Loucy (cell line): ENCODE results near the gene CACNA1D.

Source experiments
- H2AFZ ChIP-seq: fragments of 200-600 bp; sonication (generic); 2 replicates; pipeline ENCODE4 v1.6.0; 2016; ENCODE audit warnings: antibody characterized with exemption, mild to moderate bottlenecking, low read length, moderate library complexity
- H3F3A ChIP-seq: fragments of 200-600 bp; 2 replicates; pipeline ENCODE4 v1.6.0; 2016; ENCODE audit warnings: antibody characterized with exemption, low read depth, mild to moderate bottlenecking
- H3K27me3 ChIP-seq: fragments of 200-600 bp; sonication (generic); 2 replicates; pipeline ENCODE4 v1.6.1; 2014; ENCODE audit warnings: low read length, mild to moderate bottlenecking; ENCODE audit not compliant: insufficient read depth, poor library complexity, severe bottlenecking
- H3K36me3 ChIP-seq: fragments of 200-600 bp; sonication (generic); 2 replicates; pipeline ENCODE4 v1.6.1; 2016; ENCODE audit warnings: low read length; ENCODE audit not compliant: insufficient read depth
- H3K4me1 ChIP-seq: fragments of 200-600 bp; sonication (generic); 2 replicates; pipeline ENCODE4 v1.5.1; 2014; ENCODE audit warnings: low read length, mild to moderate bottlenecking; ENCODE audit not compliant: insufficient read depth, poor library complexity, severe bottlenecking
- H3K4me2 ChIP-seq: fragments of 200-600 bp; sonication (generic); 2 replicates; pipeline ENCODE4 v1.6.0; 2014; ENCODE audit warnings: antibody characterized with exemption, low read length, low read depth, mild to moderate bottlenecking; ENCODE audit not compliant: poor library complexity, severe bottlenecking
- H3K4me3 ChIP-seq: fragments of 200-600 bp; sonication (generic); 2 replicates; pipeline ENCODE4 v1.5.1; 2014; ENCODE audit warnings: low read length, mild to moderate bottlenecking, mixed read lengths; ENCODE audit not compliant: poor library complexity, severe bottlenecking
- H3K79me2 ChIP-seq: fragments of 200-600 bp; sonication (generic); 2 replicates; pipeline ENCODE4 v1.6.1; 2014; ENCODE audit warnings: low read length; ENCODE audit not compliant: insufficient read depth
- H3K9ac ChIP-seq: fragments of 200-600 bp; sonication (generic); 2 replicates; pipeline ENCODE4 v1.6.0; 2014; ENCODE audit warnings: mild to moderate bottlenecking, low read depth, low read length, moderate library complexity; ENCODE audit not compliant: poor library complexity, severe bottlenecking
- H3K9me2 ChIP-seq: fragments of 200-600 bp; sonication (generic); replicated peaks from 2 replicates; pipeline ENCODE4 v1.6.1; 2016; ENCODE audit warnings: low read depth, low read length, mixed read lengths
- H3K9me3 ChIP-seq: fragments of 200-600 bp; sonication (generic); 2 replicates; pipeline ENCODE4 v1.6.1; 2014; ENCODE audit warnings: mild to moderate bottlenecking, antibody characterized with exemption, low read length, low read depth; ENCODE audit not compliant: insufficient read depth
- H4K20me1 ChIP-seq: fragments of 200-600 bp; sonication (generic); 2 replicates; pipeline ENCODE4 v1.6.0; 2014; ENCODE audit warnings: antibody characterized with exemption, low read length, mild to moderate bottlenecking; ENCODE audit not compliant: insufficient read depth, poor library complexity, severe bottlenecking
- EZH2phosphoT487 ChIP-seq: fragments of 200-600 bp; IDR thresholded peaks from 2 replicates; pipeline ENCODE4 v1.6.1; 2018; ENCODE audit warnings: antibody characterized with exemption, mild to moderate bottlenecking, moderate library complexity, borderline replicate concordance
- TF ChIP-seq, protein P1 (sequence below): fragments of 200-600 bp; sonication (generic); conservative IDR thresholded peaks from 2 replicates; pipeline ENCODE4 v1.5.1; 2014; ENCODE audit warnings: mild to moderate bottlenecking, antibody characterized with exemption, low read length

The CACNA1D gene

GRCh38 chr3:53815067-53815466 is 320.7 kb downstream of the CACNA1D start:
- Histone ChIP-seq H3K4me1 (no peaks in the 10 kb centered on the region), H3K9me2 (no peaks in the 10 kb centered on the region), H3K27me3 (no peaks in the 10 kb centered on the region), H3K9ac (no peak overlapping the region), H3K36me3 (no peaks in the 10 kb centered on the region), H3K4me2 (no peak overlapping the region), H3K79me2 (no peaks in the 10 kb centered on the region), H3K4me3 (no peak overlapping the region), H4K20me1 (no peaks in the 10 kb centered on the region), H3K9me3 (no peaks in the 10 kb centered on the region), H2AFZ (no peak overlapping the region), H3F3A (no peaks in the 10 kb centered on the region)
- TF ChIP-seq, protein P1, sequence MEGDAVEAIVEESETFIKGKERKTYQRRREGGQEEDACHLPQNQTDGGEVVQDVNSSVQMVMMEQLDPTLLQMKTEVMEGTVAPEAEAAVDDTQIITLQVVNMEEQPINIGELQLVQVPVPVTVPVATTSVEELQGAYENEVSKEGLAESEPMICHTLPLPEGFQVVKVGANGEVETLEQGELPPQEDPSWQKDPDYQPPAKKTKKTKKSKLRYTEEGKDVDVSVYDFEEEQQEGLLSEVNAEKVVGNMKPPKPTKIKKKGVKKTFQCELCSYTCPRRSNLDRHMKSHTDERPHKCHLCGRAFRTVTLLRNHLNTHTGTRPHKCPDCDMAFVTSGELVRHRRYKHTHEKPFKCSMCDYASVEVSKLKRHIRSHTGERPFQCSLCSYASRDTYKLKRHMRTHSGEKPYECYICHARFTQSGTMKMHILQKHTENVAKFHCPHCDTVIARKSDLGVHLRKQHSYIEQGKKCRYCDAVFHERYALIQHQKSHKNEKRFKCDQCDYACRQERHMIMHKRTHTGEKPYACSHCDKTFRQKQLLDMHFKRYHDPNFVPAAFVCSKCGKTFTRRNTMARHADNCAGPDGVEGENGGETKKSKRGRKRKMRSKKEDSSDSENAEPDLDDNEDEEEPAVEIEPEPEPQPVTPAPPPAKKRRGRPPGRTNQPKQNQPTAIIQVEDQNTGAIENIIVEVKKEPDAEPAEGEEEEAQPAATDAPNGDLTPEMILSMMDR, result no peak
- TF ChIP-seq EZH2phosphoT487, result no peak

DNA sequence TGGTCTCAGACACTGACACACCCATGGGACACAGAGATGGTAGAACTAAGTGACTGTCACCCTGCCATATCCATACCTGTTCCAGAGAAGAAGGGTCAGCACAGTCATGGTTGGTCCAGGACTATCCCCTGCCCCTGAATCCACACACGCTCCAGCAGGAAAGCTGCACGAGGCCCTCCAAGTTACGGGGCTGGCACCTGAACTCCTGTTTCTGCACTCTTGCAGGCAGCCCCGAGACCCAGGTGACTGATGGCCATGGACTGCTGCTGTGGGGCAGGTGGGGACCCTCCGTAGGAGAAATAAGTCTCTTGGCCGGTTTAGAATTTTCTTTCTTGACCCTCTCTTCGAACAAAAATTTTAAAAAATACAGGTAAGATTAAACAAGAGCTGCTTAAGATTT is 321.2 kb downstream of the CACNA1D start:
- H3K79me2 ChIP-seq, result no peaks in the 10 kb centered on the region
- H2AFZ ChIP-seq, result no peak overlapping the region
- H3K4me3 ChIP-seq, result no peak overlapping the region
- H3K9me2 ChIP-seq, result no peaks in the 10 kb centered on the region
- no peaks in the 10 kb centered on the region for H3K4me1 ChIP-seq
- no peaks in the 10 kb centered on the region for H3K9me3 ChIP-seq
- H3K36me3 ChIP-seq, result no peaks in the 10 kb centered on the region
- TF ChIP-seq, protein P1, result no peak
- TF ChIP-seq EZH2phosphoT487, result no peak
- no peak overlapping the region for H3K9ac ChIP-seq
- no peaks in the 10 kb centered on the region for H4K20me1 ChIP-seq
- no peaks in the 10 kb centered on the region for H3F3A ChIP-seq
- H3K4me2 ChIP-seq, result no peak overlapping the region
- H3K27me3 ChIP-seq, result no peaks in the 10 kb centered on the region

DNA sequence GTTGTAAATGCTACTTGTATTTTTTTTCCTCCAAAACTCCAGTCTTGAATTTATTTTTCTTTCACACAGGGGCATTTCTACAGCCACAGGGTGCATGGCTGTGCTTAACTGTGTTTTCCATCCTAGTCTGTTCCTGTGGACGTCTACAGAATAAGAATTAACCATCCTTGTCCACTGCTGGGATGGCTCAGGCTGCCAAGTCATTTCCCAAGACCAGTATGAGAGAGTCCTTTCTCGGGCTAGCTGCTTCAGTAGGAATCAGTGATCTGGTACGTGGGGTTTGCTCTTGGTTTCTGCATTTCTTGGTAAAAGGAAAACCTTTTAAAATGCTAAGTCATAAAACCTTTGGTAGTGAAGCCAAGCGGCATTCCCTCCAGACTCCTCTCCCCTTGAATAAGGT is 322.0 kb downstream of the CACNA1D start:
- H2AFZ ChIP-seq, result no peak overlapping the region
- H3K79me2 ChIP-seq, result no peaks in the 10 kb centered on the region
- H3K36me3 ChIP-seq, result no peaks in the 10 kb centered on the region
- H3K4me1 ChIP-seq, result no peaks in the 10 kb centered on the region
- H3K27me3 ChIP-seq, result no peaks in the 10 kb centered on the region
- no peaks in the 10 kb centered on the region for H4K20me1 ChIP-seq
- H3K4me2 ChIP-seq, result no peak overlapping the region
- H3K9me2 ChIP-seq, result no peaks in the 10 kb centered on the region
- H3F3A ChIP-seq, result no peaks in the 10 kb centered on the region
- no peak overlapping the region for H3K9ac ChIP-seq
- H3K9me3 ChIP-seq, result no peaks in the 10 kb centered on the region
- TF ChIP-seq, protein P1, result no peak
- TF ChIP-seq EZH2phosphoT487, result no peak
- H3K4me3 ChIP-seq, result no peak overlapping the region
